ENCODE results near the gene RRAGD.
"Not testable (repeated sequence)": the region's sequence is repeated elsewhere in the genome, so short reads cannot be mapped to it uniquely, and the experiment has no call there.

Gene RRAGD

GRCh38 chr6:89411145-89412070 lies 665 bp downstream of the RRAGD start:
- DNase-seq: peak; percentile 10

GRCh38 chr6:89410788-89411144 lies 1.3 kb downstream of the RRAGD start:
- DNase-seq: no peak

- no peak for DNase-seq
Observed at GRCh38 chr6:89410231-89410761, 1.8 kb downstream of the RRAGD start.

GRCh38 chr6:89409461-89410035 lies 2.5 kb downstream of the RRAGD start:
- no peak for DNase-seq

GRCh38 chr6:89406141-89406540 lies 5.9 kb downstream of the RRAGD start:
- DNase-seq: no peak

GRCh38 chr6:89404512-89404911 lies 7.6 kb downstream of the RRAGD start:
- DNase-seq: no peak

- no peak for DNase-seq
Observed at GRCh38 chr6:89402776-89403175, 9.3 kb downstream of the RRAGD start.

- DNase-seq: no peak
Observed at GRCh38 chr6:89400912-89401399, 11.1 kb downstream of the RRAGD start.

- DNase-seq: no peak
Observed at GRCh38 chr6:89400050-89400449, 12.0 kb downstream of the RRAGD start.

- no peak for DNase-seq
Observed at GRCh38 chr6:89398762-89399525, 13.1 kb downstream of the RRAGD start.

GRCh38 chr6:89397884-89398283 lies 14.2 kb downstream of the RRAGD start:
- not testable (repeated sequence) for DNase-seq

GRCh38 chr6:89393659-89394058 lies 18.4 kb downstream of the RRAGD start:
- no peak for DNase-seq

- DNase-seq: no peak
Observed at GRCh38 chr6:89392823-89393222, 19.2 kb downstream of the RRAGD start.

GRCh38 chr6:89388846-89389245 lies 23.2 kb downstream of the RRAGD start:
- no peak for DNase-seq

- no peak for DNase-seq
Observed at GRCh38 chr6:89387516-89388201, 24.4 kb downstream of the RRAGD start.

- no peak for DNase-seq
Observed at GRCh38 chr6:89386917-89387491, 25.1 kb downstream of the RRAGD start.

GRCh38 chr6:89385846-89386245 lies 26.2 kb downstream of the RRAGD start:
- no peak for DNase-seq

GRCh38 chr6:89385156-89385667 lies 26.9 kb downstream of the RRAGD start:
- no peak for DNase-seq

- no peak for DNase-seq
Observed at GRCh38 chr6:89381031-89381430, 31.0 kb downstream of the RRAGD start.

- no peak for DNase-seq
Observed at GRCh38 chr6:89379281-89379680, 32.8 kb downstream of the RRAGD start.

GRCh38 chr6:89378628-89379027 lies 33.4 kb downstream of the RRAGD start:
- no peak for DNase-seq
